Neuron (in vitro differentiated cells): Measurements from ENCODE around the gene SLC25A13.

Experiments
- H2AFZ ChIP-seq: one replicate; pipeline ENCODE4 v1.6.1; 2013; ENCODE audit warnings: low read depth, mild to moderate bottlenecking, inconsistent platforms, low read length, moderate library complexity
- H3K27me3 ChIP-seq: one replicate; pipeline ENCODE4 v1.6.1; 2013; ENCODE audit warnings: low read length; ENCODE audit not compliant: insufficient read depth
- H3K36me3 ChIP-seq: one replicate; pipeline ENCODE4 v1.6.1; 2013; ENCODE audit warnings: low read length; ENCODE audit not compliant: insufficient read depth
- H3K4me1 ChIP-seq: one replicate; pipeline ENCODE4 v1.6.1; 2013; ENCODE audit warnings: low read length; ENCODE audit not compliant: insufficient read depth
- H3K4me3 ChIP-seq: 2 replicates; pipeline ENCODE4 v1.5.1; 2013; ENCODE audit warnings: mild to moderate bottlenecking, low read length, moderate library complexity
- H3K9me3 ChIP-seq: one replicate; pipeline ENCODE4 v1.6.1; 2013; ENCODE audit warnings: low read length

The SLC25A13 gene

GRCh38 chr7:96316949-96317348 is 4.9 kb downstream of the SLC25A13 start:
- H3K4me3 ChIP-seq, result no peak overlapping the region

DNA sequence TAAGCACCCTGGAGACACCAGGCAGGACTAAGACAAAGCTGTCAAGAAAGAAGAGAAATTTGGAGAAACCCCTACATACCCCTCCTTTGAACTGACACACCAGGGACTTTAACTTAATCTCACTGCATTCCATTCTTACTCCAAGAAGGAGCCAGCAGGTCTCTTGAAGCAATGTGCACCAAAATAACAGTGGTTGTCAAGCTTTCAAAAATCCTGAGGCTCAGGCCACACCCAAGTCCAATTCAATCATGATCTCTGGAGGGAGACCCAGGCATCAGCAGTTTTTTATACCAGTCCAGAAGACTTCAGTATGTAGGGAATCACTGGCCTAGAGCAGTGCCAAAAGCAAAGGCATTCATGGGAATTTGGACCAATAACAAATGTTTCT is 6.8 kb downstream of the SLC25A13 start:
- Histone ChIP-seq H3K4me3 (no peak overlapping the region), H3K36me3 (no peaks in the 10 kb centered on the region), H2AFZ (no peak overlapping the region), H3K4me1 (no peaks in the 10 kb centered on the region), H3K9me3 (no peaks in the 10 kb centered on the region), H3K27me3 (no peaks in the 10 kb centered on the region)

More at GRCh38 chr7:96316949-96317348, 4.9 kb downstream of the SLC25A13 start:
- Histone ChIP-seq H3K27me3 (no peaks in the 10 kb centered on the region), H3K4me1 (peaks cover 8% of the 10 kb centered on the region), H3K36me3 (no peaks in the 10 kb centered on the region), H2AFZ (no peak overlapping the region), H3K9me3 (no peaks in the 10 kb centered on the region)

- Histone ChIP-seq H3K4me1 (no peaks in the 10 kb centered on the region), H3K9me3 (no peaks in the 10 kb centered on the region), H3K36me3 (no peaks in the 10 kb centered on the region), H3K4me3 (no peak overlapping the region), H2AFZ (no peak overlapping the region), H3K27me3 (no peaks in the 10 kb centered on the region)
Measured at GRCh38 chr7:96314402-96315124, 7.3 kb downstream of the SLC25A13 start.

DNA sequence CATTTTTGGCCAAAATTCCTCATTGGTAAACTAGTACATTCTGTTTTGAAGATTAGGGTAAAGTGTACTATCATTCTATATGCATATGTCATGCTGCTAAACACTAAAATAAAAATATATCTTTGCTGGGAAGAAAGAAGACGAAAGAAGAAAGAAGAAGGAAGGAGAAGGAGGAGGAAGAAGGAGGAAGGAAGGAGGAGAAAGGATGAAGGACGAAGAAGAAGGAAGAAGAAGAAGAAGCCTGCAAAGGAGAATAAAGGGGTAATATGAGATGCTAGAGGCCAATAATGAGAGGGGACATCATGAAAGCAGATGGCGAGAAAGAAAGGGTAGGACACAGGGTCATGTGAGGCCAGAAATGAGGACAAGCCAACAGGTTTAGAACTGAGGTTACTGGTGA is 8.0 kb downstream of the SLC25A13 start:
- Histone ChIP-seq H3K9me3 (no peaks in the 10 kb centered on the region), H2AFZ (no peak overlapping the region), H3K36me3 (no peaks in the 10 kb centered on the region), H3K4me1 (no peaks in the 10 kb centered on the region), H3K27me3 (no peaks in the 10 kb centered on the region), H3K4me3 (no peak overlapping the region)

DNA sequence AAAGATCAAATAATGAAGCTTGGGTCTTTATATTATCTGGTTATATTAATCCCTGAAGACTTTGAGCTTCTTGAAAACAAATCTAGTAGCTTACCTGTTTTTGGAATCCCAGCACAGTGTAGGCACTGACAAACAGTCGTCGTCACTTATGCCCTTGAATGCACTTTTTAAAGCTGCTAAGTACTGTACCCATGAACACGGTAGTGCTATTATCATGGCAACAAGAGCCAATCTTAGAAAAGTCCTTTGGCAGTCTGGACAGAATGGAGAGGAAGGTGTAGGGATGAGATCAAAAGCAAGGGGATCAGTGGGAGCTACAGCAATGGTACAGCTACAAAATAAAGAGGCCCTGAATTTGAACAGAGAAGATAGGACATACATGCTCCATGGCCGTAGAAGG is 9.4 kb downstream of the SLC25A13 start:
- H3K4me1 ChIP-seq, result no peaks in the 10 kb centered on the region
- H3K4me3 ChIP-seq, result no peak overlapping the region
- no peaks in the 10 kb centered on the region for H3K9me3 ChIP-seq
- H2AFZ ChIP-seq, result no peak overlapping the region
- no peaks in the 10 kb centered on the region for H3K36me3 ChIP-seq
- no peaks in the 10 kb centered on the region for H3K27me3 ChIP-seq

GRCh38 chr7:96311967-96312366 is 9.9 kb downstream of the SLC25A13 start:
- H3K27me3 ChIP-seq, result no peaks in the 10 kb centered on the region
- no peak overlapping the region for H2AFZ ChIP-seq
- no peak overlapping the region for H3K4me3 ChIP-seq
- no peaks in the 10 kb centered on the region for H3K36me3 ChIP-seq
- no peaks in the 10 kb centered on the region for H3K4me1 ChIP-seq
- H3K9me3 ChIP-seq, result no peaks in the 10 kb centered on the region

GRCh38 chr7:96310110-96310509 is 11.8 kb downstream of the SLC25A13 start:
- H2AFZ ChIP-seq, result no peak overlapping the region
- no peaks in the 10 kb centered on the region for H3K4me1 ChIP-seq
- no peaks in the 10 kb centered on the region for H3K36me3 ChIP-seq
- H3K4me3 ChIP-seq, result no peak overlapping the region
- H3K9me3 ChIP-seq, result no peaks in the 10 kb centered on the region
- no peaks in the 10 kb centered on the region for H3K27me3 ChIP-seq

GRCh38 chr7:96308950-96309263 is 13.0 kb downstream of the SLC25A13 start:
- Histone ChIP-seq H3K27me3 (no peaks in the 10 kb centered on the region), H3K4me1 (no peaks in the 10 kb centered on the region), H3K4me3 (no peak overlapping the region), H3K9me3 (no peaks in the 10 kb centered on the region), H2AFZ (no peak overlapping the region), H3K36me3 (no peaks in the 10 kb centered on the region)

DNA sequence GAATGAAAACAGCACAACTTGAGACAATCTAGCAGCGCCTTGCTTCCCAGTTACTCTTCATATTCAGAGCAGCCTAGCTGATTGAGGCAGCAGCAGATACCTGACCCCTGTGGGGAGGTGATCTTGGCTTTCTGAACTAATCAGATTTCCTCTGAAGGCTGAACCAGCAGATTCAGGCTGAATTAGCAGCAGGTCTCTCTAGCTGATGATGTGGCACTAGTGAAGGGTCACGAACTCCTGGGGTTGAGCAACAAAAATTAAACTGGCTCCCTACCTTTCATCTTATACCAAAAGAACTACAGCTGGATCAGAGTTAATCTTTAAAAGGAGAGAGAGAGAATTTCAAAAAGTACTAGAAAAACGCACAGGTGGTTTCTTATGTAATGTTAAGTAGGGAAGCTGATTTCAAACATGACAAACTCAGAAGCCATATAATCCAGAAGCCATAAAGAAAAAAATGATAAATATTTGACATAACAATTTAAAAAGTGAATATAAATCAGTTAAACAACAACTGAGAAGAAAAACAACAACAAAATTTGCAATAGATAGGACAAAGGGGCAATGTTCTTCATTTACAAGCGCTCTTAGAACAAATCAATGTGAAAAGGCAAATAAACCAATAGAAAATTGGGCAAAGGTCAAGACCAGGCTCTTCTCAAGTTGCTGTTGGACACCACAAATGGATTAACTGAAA is 13.5 kb downstream of the SLC25A13 start:
- H2AFZ ChIP-seq, result no peak overlapping the region
- H3K4me1 ChIP-seq, result no peaks in the 10 kb centered on the region
- no peaks in the 10 kb centered on the region for H3K27me3 ChIP-seq

DNA sequence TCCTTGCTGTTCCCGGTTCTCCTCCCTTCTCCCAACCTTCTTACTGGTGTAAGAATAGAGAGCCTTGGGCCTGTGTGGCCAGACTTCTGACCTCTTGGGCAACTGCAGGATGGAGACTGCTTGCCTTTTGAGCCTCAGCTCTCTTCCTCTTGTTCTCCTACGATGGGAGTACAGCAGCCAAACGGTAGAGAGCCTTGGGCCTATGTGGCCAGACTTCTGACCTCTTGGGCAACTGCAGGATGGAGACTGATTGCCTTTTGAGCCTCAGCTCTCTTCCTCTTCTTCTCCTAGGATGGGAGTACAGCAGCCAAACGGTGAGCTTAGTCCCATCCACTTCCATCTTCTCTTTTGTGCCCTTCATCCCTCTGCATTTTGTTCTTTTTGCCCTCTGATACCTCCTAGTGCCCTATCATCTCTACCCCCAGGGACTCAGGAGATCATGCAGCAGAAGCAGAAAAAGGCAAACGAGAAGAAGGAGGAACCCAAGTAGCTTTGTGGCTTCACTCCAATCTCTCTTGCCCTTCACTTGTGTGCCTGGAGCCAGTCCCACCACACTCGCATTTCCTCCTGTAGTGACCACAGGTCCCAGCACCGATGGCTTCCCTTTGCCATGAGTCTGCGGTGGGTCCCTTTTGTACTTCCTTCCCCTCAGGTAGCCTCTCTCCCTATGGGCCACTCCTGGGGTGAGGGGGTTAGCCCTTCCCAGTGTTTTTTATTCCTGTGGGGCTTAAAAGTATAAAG is 15.3 kb downstream of the SLC25A13 start:
- Histone ChIP-seq H3K36me3 (no peaks in the 10 kb centered on the region), H3K4me1 (no peaks in the 10 kb centered on the region), H3K4me3 (no peak overlapping the region), H2AFZ (no peak overlapping the region), H3K9me3 (no peaks in the 10 kb centered on the region), H3K27me3 (no peaks in the 10 kb centered on the region)

More for the DNA sequence above, 13.5 kb downstream of the SLC25A13 start:
- Histone ChIP-seq H3K4me3 (no peak overlapping the region), H3K9me3 (no peaks in the 10 kb centered on the region), H3K36me3 (no peaks in the 10 kb centered on the region)

GRCh38 chr7:96305915-96306314 is 16.0 kb downstream of the SLC25A13 start:
- no peaks in the 10 kb centered on the region for H3K9me3 ChIP-seq
- H3K4me1 ChIP-seq, result no peaks in the 10 kb centered on the region
- H3K4me3 ChIP-seq, result no peak overlapping the region
- no peaks in the 10 kb centered on the region for H3K36me3 ChIP-seq
- H2AFZ ChIP-seq, result no peak overlapping the region
- H3K27me3 ChIP-seq, result no peaks in the 10 kb centered on the region

- Histone ChIP-seq H3K9me3 (no peaks in the 10 kb centered on the region), H3K36me3 (no peaks in the 10 kb centered on the region), H2AFZ (no peak overlapping the region), H3K27me3 (no peaks in the 10 kb centered on the region), H3K4me1 (no peaks in the 10 kb centered on the region), H3K4me3 (no peak overlapping the region)
Measured at GRCh38 chr7:96304573-96304972, 17.3 kb downstream of the SLC25A13 start.

DNA sequence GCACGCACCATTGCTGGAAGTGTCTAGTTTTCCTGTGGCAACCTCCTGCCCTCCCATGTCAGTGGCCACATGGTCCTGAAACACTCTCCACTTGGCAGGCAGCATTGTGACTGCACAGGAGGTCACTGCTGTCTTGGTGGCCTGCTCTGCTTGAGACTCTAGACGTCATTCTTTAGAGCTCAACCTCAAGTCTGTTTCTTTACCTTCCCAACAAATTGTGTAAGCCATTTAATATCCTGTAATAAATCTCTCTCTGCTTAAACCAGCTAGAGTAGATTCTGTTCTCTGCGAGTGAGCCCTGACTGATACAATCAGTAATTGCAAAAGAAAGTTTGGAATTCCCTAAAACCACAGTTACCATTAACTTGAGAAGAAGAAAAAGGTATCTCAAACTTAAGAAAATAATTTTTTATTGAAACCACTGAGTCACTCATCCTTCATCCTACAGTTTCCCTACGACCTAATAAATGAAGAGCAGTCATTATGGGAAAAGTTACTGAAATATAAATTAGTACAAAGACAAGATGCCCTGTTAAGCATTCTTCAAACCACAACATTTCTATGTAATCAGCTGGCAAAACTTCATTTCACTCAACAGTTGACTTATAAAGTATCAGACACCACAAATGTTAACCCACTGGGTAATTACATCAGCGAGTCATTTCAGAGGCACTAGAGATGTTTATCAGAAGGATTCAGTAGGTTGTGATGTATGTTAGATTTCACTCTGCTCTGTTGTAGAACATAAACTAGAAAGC is 18.0 kb downstream of the SLC25A13 start:
- no peak overlapping the region for H2AFZ ChIP-seq
- H3K27me3 ChIP-seq, result no peaks in the 10 kb centered on the region
- H3K36me3 ChIP-seq, result no peaks in the 10 kb centered on the region
- H3K9me3 ChIP-seq, result no peaks in the 10 kb centered on the region
- H3K4me1 ChIP-seq, result no peaks in the 10 kb centered on the region
- H3K4me3 ChIP-seq, result no peak overlapping the region
